Ectodermal cell (in vitro differentiated cells): ENCODE measurements around the gene MXRA7.
"Not testable (repeated sequence)": the region's sequence is repeated elsewhere in the genome, so short reads cannot be mapped to it uniquely, and the experiment has no call there.

Experiments
- H3K27ac ChIP-seq: 2 replicates; pipeline ENCODE4 v1.7.0; 2013; ENCODE audit warnings: mild to moderate bottlenecking, low read depth, low read length; ENCODE audit not compliant: insufficient read depth, poor library complexity, severe bottlenecking
- H3K27me3 ChIP-seq: 2 replicates; pipeline ENCODE4 v1.7.0; 2013; ENCODE audit warnings: mild to moderate bottlenecking, low read length; ENCODE audit not compliant: insufficient read depth, control insufficient read depth, poor library complexity, severe bottlenecking
- H3K36me3 ChIP-seq: one replicate; pipeline ENCODE4 v1.7.0; 2013; ENCODE audit warnings: low read length; ENCODE audit not compliant: control insufficient read depth, insufficient read depth
- H3K4me1 ChIP-seq: one replicate; pipeline ENCODE4 v1.7.0; 2013; ENCODE audit warnings: low read length; ENCODE audit not compliant: control insufficient read depth, insufficient read depth
- H3K4me3 ChIP-seq: 2 replicates; pipeline ENCODE4 v1.7.0; 2013; ENCODE audit warnings: low read depth, low read length, control low read depth; ENCODE audit not compliant: insufficient read depth
- H3K9me3 ChIP-seq: 2 replicates; pipeline ENCODE4 v1.7.0; 2013; ENCODE audit warnings: mild to moderate bottlenecking, low read length, moderate library complexity; ENCODE audit not compliant: control insufficient read depth
- WGBS, 2 experiments: methylation state at CpG; one replicate each; pipeline ENCODE4 v1.1.7; 2013; ENCODE audit warnings: missing lambda C conversion rate in 2 of 2; 5-methylcytosine and 5-hydroxymethylcytosine counted together

The MXRA7 gene

DNA sequence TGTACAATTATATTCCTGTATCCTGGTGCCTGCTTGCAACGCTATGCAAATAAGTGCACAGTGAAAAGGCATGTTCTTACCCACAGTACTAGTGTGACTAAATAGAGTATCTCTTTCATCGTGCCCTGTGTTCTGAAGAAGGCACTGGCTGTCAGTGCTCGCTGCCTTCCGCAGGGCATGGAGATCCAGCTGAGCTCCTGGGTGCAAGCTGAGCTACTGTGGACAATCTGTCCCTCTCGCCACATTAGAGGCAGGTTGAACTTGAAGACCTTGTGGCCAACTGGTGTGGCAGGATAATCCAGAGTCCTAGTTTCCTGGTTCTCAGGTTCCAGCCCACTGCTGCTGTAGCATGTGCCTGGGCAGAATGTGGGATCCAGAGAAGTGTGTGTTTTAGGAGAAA, 65.3 kb downstream of the MXRA7 start:
- Histone ChIP-seq H3K27ac (no peak overlapping the region), H3K9me3 (no peaks in the 10 kb centered on the region), H3K4me3 (no peak overlapping the region), H3K36me3 (no peaks in the 10 kb centered on the region), H3K4me1 (no peaks in the 10 kb centered on the region), H3K27me3 (no peaks in the 10 kb centered on the region)
- WGBS, 2 experiments = 76 to 81% methylated on average over 5 of the region's 5 CpGs

DNA sequence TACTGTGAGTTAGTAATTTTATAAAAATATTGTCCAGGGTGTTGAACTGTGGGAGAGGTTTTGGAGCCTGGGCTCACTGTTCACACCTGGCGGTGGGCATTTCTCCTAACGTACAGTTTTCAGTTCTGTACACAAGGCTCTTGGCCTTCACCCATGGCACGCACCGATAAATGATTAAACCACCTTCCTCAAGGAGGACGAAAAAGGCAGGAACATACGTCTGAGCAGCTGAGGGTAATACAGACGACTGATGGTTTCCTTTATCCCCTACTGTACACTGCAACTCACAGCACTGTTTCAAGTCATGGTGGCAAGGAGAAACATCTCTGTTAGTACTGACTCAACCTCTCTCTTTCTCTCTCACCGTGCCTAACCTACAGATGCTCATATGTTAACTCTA, 65.8 kb downstream of the MXRA7 start:
- Histone ChIP-seq H3K27ac (no peak overlapping the region), H3K4me1 (peaks cover 1% of the 10 kb centered on the region), H3K9me3 (no peaks in the 10 kb centered on the region), H3K4me3 (no peak overlapping the region), H3K27me3 (no peaks in the 10 kb centered on the region), H3K36me3 (no peaks in the 10 kb centered on the region)
- 92 to 94% methylated on average over 8 of the region's 8 CpGs for WGBS, 2 experiments

DNA sequence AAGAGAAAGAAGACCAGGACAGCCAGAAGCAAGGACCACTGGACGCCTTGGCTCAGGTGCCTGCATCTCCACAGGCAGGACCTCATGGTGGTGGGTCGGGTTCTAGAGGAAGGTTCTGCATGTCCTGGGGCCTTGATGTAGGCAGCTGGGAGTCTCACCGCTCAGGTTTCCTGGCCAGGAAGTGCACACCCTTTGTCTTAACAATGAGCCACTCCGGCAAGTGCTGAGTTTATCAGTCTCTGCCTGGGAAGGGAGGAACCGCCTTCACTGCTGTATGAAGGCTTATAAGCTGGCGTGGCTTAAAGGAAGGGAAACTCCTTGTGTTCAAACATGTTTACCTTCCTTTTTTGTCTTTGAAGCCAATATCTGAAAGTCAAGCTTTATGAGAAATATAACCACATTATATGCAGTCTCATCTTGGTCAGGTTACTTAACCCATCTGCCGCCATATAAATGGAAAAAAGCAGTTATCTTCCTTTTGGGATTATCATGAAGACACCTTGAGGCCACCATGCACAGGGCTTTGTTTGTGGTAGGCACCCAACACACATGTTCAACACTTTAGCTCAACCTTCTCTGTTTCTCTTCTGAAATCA, 67.1 kb downstream of the MXRA7 start, which contains the start of gene ST6GALNAC1:
Gene ST6GALNAC1 (minus strand): TSS at position 205 of the 596 bp plus-strand sequence. CDS start 119 bp downstream, at position 86.
- Histone ChIP-seq H3K4me1 (peaks cover 3% of the 10 kb centered on the region), H3K9me3 (no peaks in the 10 kb centered on the region), H3K36me3 (no peaks in the 10 kb centered on the region), H3K27me3 (no peaks in the 10 kb centered on the region), H3K4me3 (no peak within 1 kb of the TSS), H3K27ac (no peak within 1 kb of the TSS)
- WGBS, 2 experiments = 90 to 94% methylated on average over 7 of the region's 7 CpGs

DNA sequence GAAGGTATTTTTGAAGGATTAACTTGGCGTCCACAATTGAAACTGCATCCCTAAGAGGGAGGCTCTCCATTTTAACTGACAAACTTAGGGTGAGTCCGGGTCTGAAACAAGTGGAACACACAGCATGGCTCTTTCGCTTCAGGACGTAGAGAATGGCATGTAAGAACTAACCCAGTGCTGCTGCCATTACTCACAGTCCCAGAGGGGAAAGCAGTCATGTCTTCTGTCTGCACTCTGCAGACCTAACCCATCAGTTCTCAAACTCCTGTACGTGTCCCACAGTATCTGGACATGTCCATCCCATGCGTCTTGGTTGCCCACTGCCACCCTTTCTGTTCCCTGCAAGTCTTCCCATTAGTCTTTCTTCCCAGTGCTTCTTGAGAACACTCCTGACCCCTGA, 67.8 kb downstream of the MXRA7 start:
- Histone ChIP-seq H3K27ac (no peak overlapping the region), H3K9me3 (no peaks in the 10 kb centered on the region), H3K4me1 (peaks cover 3% of the 10 kb centered on the region), H3K27me3 (no peaks in the 10 kb centered on the region), H3K4me3 (no peak overlapping the region), H3K36me3 (no peaks in the 10 kb centered on the region)
- 91 to 93% methylated on average over 6 of the region's 6 CpGs for WGBS, 2 experiments

DNA sequence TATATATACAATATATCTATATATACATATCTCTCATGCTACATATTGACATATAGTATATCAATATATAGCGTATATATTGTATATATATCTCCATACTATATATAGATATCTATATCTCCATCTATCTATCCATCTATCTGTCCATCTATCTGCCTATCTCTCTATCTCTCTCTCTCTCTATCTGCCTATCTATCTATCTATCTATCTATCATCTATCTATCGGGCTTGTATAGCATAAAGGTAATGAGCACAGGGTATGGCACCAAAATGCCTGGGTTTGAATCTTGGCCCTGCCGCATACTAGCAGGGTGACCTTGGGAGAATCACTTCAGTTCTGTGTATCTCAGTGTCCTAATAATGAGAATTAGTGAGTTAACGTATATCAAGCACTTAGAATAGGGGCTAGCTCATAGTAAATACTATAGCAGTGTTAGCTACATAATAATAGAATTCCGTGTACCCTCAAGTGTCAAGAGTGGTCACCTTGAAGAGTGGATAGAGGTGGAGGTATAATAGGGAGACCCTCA, 68.7 kb downstream of the MXRA7 start:
- Histone ChIP-seq H3K9me3 (no peaks in the 10 kb centered on the region), H3K27ac (no peak overlapping the region), H3K4me1 (peaks cover 9% of the 10 kb centered on the region), H3K4me3 (no peak overlapping the region), H3K36me3 (no peaks in the 10 kb centered on the region), H3K27me3 (no peaks in the 10 kb centered on the region)
- WGBS, 2 experiments = 94 to 95% methylated on average over 2 to 4 of the region's 5 CpGs

DNA sequence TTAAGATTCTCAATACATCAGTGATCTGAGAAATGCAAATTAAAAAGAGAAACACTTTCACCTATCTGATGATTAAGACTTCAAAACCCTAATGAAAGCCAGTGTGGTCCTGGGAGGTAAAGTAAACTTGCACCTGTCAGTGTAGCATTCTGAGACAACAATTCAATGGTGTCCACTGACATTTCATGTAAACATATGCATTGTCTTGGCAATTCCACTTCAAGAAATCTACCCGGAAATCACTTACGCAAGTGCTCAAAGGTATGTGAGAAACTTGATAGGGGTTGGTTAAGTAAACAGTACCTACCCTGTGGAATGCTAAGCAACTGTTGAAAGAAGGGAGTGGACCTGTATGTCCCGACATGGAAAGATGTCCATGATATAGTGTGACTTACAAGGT, 69.3 kb downstream of the MXRA7 start:
- Histone ChIP-seq H3K27ac (no peak overlapping the region), H3K27me3 (no peaks in the 10 kb centered on the region), H3K36me3 (no peaks in the 10 kb centered on the region), H3K9me3 (no peaks in the 10 kb centered on the region), H3K4me3 (no peak overlapping the region), H3K4me1 (peaks cover 9% of the 10 kb centered on the region)
- 81 to 88% methylated on average over 3 of the region's 3 CpGs for WGBS, 2 experiments

DNA sequence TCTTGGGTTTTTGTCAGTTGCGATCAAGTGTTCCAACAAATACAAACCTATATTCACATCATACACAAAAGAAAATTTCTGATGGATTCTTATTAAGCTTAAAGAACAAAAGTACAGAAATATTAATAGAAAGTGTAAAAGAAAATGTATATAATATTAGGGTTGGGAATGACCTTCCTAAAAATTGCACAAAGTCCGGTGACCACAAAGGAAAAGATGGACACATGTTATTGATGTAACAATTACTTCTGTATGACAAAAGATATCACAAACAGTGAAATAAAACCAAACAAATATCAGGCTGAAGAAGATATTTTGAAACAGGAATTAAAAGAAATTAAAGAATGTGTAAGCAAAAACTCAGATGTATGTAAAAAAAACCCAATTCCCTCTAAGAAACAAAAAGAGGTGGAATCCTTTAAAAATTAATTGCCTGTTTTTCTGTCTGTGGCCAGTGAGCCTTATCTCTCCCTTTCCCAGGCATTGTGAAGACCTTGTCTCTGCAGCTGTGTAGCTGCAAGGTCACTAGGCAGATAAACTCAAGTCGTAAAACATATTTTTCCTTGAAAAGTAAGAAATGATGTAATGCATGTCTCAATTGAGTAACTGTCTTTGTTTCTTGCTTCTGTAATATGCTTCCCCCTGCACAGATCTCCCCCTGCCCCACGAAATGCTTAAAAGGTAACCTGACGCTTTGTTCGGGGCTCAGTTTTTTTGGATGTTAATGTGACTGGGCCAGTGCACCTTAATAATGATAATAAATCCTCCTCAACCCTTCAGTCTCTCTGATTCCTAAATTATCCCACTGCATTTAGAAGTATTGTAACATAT, 70.0 kb downstream of the MXRA7 start:
- 75 to 100% methylated on average over 1 to 5 of the region's 6 CpGs for WGBS, 2 experiments
- Histone ChIP-seq H3K27ac (no peak overlapping the region), H3K4me1 (peaks cover 9% of the 10 kb centered on the region), H3K4me3 (no peak overlapping the region), H3K27me3 (no peaks in the 10 kb centered on the region), H3K36me3 (no peaks in the 10 kb centered on the region), H3K9me3 (no peaks in the 10 kb centered on the region)

DNA sequence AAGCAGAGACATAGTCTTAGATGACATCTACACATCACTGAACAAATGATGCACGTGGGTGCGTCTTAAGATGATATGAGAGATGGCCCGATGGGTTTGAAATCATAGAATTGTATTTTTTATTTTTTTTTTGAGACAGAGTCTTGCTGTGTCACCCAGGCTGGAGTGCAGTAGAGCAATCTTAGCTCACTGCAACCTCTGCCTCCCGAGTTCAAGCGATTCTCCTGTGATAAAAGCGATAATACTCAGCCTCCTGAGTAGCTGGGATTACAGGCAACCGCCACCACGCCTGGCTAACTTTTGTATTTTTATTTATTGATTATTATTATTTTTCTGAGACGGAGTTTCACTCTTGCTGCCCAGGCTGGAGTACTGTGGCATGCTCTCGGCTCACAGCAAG, 72.5 kb downstream of the MXRA7 start:
- 95 to 97% methylated on average over 10 of the region's 10 CpGs for WGBS, 2 experiments
- Histone ChIP-seq H3K9me3 (no peaks in the 10 kb centered on the region), H3K4me3 (no peak overlapping the region), H3K27ac (no peak overlapping the region), H3K4me1 (peaks cover 9% of the 10 kb centered on the region), H3K27me3 (no peaks in the 10 kb centered on the region), H3K36me3 (no peaks in the 10 kb centered on the region)

DNA sequence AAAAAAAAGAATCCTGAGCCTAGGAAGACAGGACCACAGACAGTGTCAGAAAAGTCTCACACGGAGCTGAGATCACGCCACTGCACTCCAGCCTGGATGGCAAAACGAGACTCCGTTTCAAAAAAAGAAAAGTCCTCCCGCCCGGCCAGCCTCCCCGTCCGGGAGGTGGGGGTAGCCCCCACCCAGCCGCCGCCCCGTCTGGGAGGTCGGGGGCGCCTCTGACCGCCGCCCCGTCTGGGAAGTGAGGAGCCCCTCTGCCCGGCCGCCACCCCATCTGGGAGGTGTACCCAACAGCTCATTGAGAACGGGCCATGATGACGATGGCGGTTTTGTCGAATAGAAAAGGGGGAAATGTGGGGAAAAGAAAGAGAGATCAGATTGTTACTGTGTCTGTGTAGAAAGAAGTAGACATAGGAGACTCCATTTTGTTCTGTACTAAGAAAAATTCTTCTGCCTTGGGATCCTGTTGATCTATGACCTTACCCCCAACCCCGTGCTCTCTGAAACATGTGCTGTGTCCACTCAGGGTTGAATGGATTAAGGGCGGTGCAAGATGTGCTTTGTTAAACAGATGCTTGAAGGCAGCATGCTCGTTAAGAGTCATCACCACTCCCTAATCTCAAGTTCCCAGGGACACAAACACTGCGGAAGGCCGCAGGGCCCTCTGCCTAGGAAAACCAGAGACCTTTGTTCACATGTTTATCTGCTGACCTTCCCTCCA, 74.1 kb downstream of the MXRA7 start:
- not testable (repeated sequence) for H3K27ac ChIP-seq, H3K9me3 ChIP-seq, H3K4me1 ChIP-seq, H3K4me3 ChIP-seq, H3K36me3 ChIP-seq, H3K27me3 ChIP-seq
- 87 to 91% methylated on average over 19 to 20 of the region's 27 CpGs for WGBS, 2 experiments
